Measurements from ENCODE around the gene SLC8B1. TPM values are rescaled to one million over a fixed set of nuclear protein-coding genes. Genes with fewer than 3 reads are reported as not detected.
"Not testable (repeated sequence)": the region's sequence is repeated elsewhere in the genome, so short reads cannot be mapped to it uniquely, and the experiment has no call there.

SLC8B1 gene
- polyA plus RNA-seq, 3 donors, result 10.4 to 11.6 (median 10.8) TPM

DNA sequence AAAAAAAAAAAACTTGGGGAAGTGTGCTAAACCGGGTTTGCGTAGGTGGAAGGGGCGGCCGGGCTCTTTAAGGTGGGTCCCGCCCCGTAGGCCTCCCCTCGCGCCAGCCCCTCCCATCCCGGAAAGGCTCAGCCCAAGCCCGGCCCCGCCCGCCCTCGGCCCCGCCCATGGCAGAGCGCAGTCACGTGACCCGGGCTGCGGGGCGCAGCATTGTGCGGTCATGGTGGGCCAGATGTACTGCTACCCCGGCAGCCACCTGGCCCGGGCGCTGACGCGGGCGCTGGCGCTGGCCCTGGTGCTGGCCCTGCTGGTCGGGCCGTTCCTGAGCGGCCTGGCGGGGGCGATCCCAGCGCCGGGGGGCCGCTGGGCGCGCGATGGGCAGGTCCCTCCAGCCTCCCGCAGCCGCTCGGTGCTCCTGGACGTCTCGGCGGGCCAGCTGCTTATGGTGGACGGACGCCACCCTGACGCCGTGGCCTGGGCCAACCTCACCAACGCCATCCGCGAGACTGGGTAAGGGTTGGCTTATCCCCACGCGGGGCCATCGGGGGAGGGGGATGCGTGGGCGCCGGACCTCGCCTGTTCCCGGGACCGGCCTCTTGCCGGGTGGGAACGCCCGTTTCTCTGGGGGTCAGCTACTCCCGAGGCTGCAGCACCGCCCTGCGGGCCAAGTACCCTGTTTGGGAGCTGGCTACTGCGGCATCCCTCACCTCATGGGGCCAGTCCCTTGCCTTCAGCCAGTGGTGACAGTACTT lies 23.6 kb upstream of the SLC8B1 start, which contains the start of gene PLBD2:
TSS of gene PLBD2 (plus strand) at position 207 of the 752 bp plus-strand sequence. CDS start at position 221, 14 bp downstream.
- DNase-seq (ENCODE audit: low read depth in 3 of 3, low spot score in 2 of 3), result peak; percentile 70 to 88 (median 84)

- DNase-seq (ENCODE audit: low read depth in 3 of 3, low spot score in 2 of 3), result not testable (repeated sequence)
Observed at GRCh38 chr12:113354192-113354591, 19.3 kb upstream of the SLC8B1 start.

DNA sequence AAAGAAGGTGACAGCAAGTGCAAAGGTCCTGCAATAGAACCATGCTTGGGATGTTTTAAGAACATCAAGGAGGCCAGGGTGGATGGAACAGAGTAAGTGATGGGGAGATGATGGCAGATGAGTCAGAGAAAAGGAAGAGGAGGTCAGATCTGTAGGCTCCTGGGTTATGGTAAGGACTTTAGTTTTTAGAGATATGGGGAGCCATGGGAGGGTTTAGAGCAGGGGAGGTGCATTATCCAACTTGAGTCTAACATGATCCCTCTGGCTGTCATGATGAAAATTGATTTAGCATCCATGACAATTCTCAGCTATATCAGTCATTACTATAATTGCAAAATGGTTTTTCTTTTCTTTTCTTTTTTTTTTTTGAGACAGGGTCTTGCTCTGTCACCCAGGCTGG lies 16.2 kb upstream of the SLC8B1 start:
- DNase-seq (ENCODE audit: low read depth in 3 of 3, low spot score in 2 of 3), result no peak

GRCh38 chr12:113348849-113349536 lies 14.1 kb upstream of the SLC8B1 start:
- DNase-seq (ENCODE audit: low read depth in 3 of 3, low spot score in 2 of 3), result no peak

DNA sequence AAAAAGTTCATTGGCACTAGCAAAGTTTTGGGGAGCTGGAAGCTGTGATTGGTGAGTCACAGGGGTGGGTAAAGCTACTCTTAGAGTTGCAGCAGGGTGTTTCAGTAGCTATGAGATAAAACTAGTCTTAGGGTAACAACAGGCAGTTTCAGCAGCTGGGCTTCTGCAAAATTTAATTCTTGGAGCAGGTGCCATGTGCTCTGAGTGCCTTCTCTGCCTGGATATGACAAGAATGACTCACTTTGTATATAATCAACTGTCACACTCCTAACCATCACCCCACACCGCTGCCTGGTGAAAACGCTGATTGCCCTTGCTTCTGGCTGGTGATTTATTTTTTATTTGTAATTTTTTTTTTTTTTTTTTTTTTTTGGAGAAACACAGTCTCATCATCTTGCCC lies 13.0 kb upstream of the SLC8B1 start:
- no peak for DNase-seq (ENCODE audit: low read depth in 3 of 3, low spot score in 2 of 3)

GRCh38 chr12:113347107-113347506 lies 12.2 kb upstream of the SLC8B1 start:
- no peak for DNase-seq (ENCODE audit: low read depth in 3 of 3, low spot score in 2 of 3)

GRCh38 chr12:113346353-113346752 lies 11.4 kb upstream of the SLC8B1 start:
- DNase-seq (ENCODE audit: low read depth in 3 of 3, low spot score in 2 of 3), result no peak

GRCh38 chr12:113345318-113345717 lies 10.4 kb upstream of the SLC8B1 start:
- DNase-seq (ENCODE audit: low read depth in 3 of 3, low spot score in 2 of 3), result no peak

GRCh38 chr12:113341535-113341934 lies 6.6 kb upstream of the SLC8B1 start:
- no peak for DNase-seq (ENCODE audit: low read depth in 3 of 3, low spot score in 2 of 3)

GRCh38 chr12:113340061-113340460 lies 5.2 kb upstream of the SLC8B1 start:
- DNase-seq (ENCODE audit: low read depth in 3 of 3, low spot score in 2 of 3), result no peak

GRCh38 chr12:113339540-113339939 lies 4.6 kb upstream of the SLC8B1 start:
- DNase-seq (ENCODE audit: low read depth in 3 of 3, low spot score in 2 of 3), result no peak

DNA sequence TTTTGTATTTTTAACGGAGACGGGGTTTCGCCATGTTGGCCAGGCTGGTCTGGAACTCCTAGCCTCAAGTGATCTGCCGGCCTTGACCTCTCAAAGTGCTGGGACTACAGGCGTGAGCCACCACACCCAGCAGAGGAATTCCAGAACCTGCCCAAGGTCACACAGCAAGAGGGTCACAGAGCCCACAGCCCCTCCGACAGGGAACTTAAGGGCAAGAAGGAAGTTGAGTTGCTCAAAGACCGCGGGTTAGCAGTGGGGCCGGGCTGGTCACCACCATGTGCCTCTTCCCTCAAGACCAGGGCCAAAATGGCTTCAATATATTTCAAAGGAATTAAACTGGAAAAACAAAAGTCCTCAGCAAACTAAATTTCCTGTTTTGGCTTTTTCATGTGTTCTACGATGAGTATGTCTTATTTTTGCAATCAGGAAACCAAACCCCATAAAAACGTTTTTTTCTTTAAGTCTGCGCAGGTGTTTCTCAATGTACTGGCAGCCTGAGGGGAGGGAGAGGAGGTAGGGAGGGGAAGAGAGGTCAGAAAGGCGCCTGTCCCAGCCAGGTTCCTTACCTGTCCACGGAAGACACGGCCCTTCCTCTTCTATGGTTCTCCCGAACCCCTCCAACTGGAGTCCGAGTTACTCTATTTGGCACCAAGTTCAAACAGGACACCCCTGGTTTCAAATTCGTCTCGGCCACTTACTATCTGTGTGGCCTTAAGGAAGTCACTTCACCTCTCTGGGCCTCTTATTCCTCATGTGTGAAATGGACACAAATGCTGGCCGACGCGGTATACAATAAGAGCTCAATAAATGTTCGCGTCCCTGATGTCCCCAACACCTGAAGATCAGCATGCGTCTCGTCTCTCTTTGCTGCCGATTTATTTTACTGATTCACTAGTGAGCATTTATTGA lies 778 bp downstream of the SLC8B1 start:
- DNase-seq (ENCODE audit: low read depth in 3 of 3, low spot score in 2 of 3), result no peak

DNA sequence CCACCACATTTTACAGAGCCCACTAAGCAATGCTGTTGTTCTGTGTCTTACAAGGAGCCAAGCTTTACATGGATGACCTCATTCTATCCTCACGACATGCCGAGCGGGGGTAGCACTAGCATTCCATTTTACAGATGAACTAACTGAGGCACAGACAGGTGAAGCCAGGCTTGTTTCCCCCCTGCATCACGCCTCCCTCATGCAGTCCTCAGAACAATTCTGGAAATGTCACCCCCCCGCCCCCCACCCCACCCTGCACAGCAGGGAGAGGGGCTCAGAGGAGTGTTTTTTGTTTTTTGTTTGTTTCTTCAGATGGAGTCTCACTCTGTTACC lies 1.5 kb downstream of the SLC8B1 start:
- DNase-seq (ENCODE audit: low read depth in 3 of 3, low spot score in 2 of 3), result no peak

DNA sequence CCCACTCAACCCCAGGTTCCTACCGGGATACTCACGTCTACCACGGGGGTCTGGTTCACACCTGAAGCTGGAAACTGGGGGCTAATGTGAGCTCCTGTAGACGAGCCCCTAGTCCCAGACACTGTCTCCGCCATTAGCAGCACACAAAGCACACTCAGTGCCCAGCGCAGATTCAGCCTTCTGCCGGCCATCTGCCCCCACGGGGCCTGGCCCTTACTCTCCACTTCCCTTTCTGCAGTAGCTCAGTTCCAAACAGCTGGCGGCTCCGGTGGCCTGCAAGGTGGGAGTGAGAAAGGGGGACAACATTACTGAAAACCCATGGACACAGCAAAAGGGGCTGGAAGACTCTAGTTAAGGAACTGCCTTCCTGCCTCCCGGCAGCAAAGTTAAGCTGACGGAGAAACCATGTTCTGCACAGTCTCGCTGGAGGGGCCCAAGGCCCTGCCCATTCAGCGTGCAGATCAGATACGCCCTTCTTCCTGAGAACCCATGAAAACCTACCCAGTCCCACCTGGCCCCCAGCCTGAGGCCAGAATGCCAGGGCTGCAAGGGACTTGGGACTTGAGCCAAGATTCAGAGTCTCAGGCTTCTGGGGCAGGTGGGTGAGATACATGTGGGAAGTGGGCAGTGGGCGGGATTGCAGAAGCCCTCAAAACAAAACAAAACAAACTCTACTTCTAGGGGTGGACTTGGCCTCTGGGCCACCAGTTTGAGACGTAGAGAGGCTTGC lies 2.1 kb downstream of the SLC8B1 start:
- DNase-seq (ENCODE audit: low read depth in 3 of 3, low spot score in 2 of 3), result no peak

DNA sequence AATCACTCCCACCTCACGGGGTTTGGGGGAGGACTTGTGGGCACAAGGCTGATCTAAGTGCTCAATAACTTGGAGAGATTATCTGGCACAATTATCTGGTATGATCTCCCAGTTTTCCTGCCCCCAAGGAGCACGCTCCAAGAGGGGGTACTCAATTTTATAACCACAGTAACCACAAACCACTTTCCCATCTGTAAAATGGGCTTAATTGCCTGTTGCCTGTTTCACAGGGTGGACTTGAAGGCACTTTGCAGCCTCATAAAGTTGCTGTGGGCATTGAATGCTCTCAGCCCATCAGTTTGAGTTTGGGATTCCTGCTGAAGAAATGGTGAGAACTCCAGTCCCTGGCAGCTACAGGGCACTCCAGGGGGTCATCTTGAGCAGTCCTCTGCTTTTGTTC lies 4.4 kb downstream of the SLC8B1 start:
- DNase-seq (ENCODE audit: low read depth in 3 of 3, low spot score in 2 of 3), result no peak

- DNase-seq (ENCODE audit: low read depth in 3 of 3, low spot score in 2 of 3), result no peak
Observed at GRCh38 chr12:113329791-113330417, 5.0 kb downstream of the SLC8B1 start.

- DNase-seq (ENCODE audit: low read depth in 3 of 3, low spot score in 2 of 3), result no peak
Observed at GRCh38 chr12:113329022-113329790, 5.7 kb downstream of the SLC8B1 start.

GRCh38 chr12:113328368-113328889 lies 6.5 kb downstream of the SLC8B1 start:
- no peak for DNase-seq (ENCODE audit: low read depth in 3 of 3, low spot score in 2 of 3)

- DNase-seq (ENCODE audit: low read depth in 3 of 3, low spot score in 2 of 3), result no peak
Observed at GRCh38 chr12:113326775-113327395, 8.0 kb downstream of the SLC8B1 start.

Measured in right renal cortex interstitium (tissue), 3 donors.